ENCODE measurements around the gene TRIM40.

The TRIM40 gene

DNA sequence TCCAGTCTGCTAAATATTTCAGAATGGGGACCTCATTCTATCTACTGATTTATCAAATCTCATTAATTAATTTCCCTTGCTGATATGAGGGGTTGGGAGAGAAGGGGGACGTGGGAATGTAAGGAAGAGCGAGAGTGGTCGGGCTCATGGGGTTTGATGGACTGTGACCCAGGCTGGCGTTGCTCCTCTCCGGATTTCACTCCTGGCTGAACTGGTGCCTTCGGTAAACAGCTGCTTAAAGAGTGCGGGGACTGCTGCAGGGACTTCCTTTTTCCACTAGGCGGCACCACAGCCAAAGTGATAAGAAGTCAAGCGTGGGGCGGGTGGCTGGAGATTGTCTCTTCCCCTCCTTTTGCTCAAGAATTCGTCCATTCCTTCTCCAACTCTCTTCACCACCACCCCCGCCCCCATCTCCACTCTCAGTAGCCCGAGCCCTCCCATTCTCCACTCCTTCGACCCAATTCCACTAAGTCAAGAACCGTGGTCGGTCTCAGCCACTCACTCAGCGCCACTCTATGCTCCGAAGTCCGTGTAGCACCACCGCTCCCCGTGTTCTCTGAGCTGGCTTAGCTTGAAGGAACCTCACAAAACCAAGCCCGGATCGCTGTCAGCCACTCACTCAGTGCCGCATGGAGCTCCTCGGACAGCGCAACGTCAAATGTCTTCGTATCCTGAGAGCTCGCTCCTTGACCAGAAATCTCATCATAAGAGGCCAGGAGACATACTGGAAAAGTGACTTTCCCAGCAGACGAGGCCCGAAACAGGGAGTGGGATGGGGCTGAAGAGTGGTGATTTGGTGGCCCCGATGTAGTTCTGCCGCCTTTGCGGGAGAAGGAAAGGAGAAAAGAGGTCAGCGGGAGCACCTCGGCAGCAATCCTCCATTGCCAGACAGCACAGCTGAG lies 32.7 kb upstream of the TRIM40 start:
- in situ Hi-C loops (cut with HindIII; ENCODE audit: low sequenced_read_pairs): no loop called here
- H3K4me3 ChIP-seq (ENCODE audit: low read depth, low read length): peak overlapping the region; percentile 37
- DNase-seq (ENCODE audit: low read depth): peak; percentile 63
- TF ChIP-seq, protein P1, sequence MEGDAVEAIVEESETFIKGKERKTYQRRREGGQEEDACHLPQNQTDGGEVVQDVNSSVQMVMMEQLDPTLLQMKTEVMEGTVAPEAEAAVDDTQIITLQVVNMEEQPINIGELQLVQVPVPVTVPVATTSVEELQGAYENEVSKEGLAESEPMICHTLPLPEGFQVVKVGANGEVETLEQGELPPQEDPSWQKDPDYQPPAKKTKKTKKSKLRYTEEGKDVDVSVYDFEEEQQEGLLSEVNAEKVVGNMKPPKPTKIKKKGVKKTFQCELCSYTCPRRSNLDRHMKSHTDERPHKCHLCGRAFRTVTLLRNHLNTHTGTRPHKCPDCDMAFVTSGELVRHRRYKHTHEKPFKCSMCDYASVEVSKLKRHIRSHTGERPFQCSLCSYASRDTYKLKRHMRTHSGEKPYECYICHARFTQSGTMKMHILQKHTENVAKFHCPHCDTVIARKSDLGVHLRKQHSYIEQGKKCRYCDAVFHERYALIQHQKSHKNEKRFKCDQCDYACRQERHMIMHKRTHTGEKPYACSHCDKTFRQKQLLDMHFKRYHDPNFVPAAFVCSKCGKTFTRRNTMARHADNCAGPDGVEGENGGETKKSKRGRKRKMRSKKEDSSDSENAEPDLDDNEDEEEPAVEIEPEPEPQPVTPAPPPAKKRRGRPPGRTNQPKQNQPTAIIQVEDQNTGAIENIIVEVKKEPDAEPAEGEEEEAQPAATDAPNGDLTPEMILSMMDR (IDR thresholded peaks at IDR 0.05; ENCODE audit: low read depth, low read length, missing control alignments): peak; percentile 90

DNA sequence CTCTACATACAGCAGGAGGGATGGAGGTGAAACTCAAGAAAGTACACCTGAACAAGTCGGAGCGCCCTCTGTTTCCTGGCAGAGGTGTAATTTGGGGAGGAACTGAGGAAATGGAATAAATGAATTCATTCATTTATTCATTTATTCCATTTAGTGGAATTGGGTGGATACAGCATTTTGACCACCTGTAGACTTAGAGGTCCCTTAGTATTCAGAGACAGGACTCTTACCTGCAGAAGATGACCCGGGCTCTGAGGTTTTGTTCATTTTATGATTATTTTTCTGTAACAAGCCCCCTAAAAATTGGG lies 32.1 kb upstream of the TRIM40 start:
- in situ Hi-C loops (cut with HindIII; ENCODE audit: low sequenced_read_pairs): no loop called here
- TF ChIP-seq, protein P1 (IDR thresholded peaks at IDR 0.05; ENCODE audit: low read depth, low read length, missing control alignments): no peak
- no peak for DNase-seq (ENCODE audit: low read depth)
- no peak overlapping the region for H3K4me3 ChIP-seq (ENCODE audit: low read depth, low read length)

DNA sequence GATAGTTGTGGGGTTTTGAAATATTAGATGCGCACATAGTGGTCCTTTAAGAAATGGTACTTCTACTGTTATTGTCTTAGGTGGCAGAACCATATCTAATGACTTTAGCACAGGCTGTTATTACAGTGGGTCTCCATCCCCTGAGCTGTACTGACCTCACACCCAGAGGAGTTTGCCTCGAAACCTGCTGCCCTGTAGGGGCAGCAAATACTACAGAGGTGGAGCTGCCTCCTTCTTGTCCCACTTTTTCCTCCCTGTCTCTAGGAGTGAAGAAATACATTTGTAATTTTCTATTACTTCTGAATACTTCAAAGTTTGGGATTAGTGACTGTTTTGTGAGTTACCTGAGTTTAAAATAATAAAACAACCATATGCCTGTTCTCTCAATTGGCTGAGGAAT lies 31.3 kb upstream of the TRIM40 start:
- no peak overlapping the region for H3K4me3 ChIP-seq (ENCODE audit: low read depth, low read length)
- no peak for DNase-seq (ENCODE audit: low read depth)
- in situ Hi-C loops (cut with HindIII; ENCODE audit: low sequenced_read_pairs): no loop called here
- TF ChIP-seq, protein P1 (IDR thresholded peaks at IDR 0.05; ENCODE audit: low read depth, low read length, missing control alignments): peak; percentile 4

DNA sequence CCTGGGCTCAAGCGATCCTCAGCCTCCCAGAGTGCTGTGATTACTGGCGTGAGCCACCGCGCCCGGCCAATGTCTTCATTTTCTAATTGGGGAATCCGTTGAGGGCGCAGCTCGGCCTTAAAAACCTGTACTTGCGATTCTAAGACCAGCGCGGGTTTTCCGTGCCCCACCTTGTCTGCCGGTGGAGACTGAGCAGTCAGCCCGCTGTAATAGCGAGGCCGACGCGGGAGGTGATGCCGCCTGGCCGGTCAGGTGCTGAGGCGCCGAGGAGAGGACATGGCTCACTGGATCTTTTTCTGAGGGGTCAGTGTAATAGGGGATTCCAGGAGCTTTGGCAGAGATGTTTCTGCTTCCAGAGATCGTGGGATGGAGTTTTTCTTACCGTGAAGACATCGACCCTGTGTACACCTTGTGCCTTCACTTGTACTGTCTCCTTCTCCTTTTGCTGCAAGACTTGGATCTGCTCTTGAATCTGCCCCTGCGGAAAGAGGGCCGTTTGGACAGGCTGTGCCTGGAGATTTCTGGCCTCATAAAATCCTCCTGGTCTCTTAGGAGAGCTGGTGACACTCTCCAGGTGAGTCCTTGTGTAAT lies 24.6 kb upstream of the TRIM40 start:
- in situ Hi-C loops (cut with HindIII; ENCODE audit: low sequenced_read_pairs): no loop called here
- no peak for DNase-seq (ENCODE audit: low read depth)
- H3K4me3 ChIP-seq (ENCODE audit: low read depth, low read length): no peak overlapping the region
- TF ChIP-seq, protein P1 (IDR thresholded peaks at IDR 0.05; ENCODE audit: low read depth, low read length, missing control alignments): no peak

DNA sequence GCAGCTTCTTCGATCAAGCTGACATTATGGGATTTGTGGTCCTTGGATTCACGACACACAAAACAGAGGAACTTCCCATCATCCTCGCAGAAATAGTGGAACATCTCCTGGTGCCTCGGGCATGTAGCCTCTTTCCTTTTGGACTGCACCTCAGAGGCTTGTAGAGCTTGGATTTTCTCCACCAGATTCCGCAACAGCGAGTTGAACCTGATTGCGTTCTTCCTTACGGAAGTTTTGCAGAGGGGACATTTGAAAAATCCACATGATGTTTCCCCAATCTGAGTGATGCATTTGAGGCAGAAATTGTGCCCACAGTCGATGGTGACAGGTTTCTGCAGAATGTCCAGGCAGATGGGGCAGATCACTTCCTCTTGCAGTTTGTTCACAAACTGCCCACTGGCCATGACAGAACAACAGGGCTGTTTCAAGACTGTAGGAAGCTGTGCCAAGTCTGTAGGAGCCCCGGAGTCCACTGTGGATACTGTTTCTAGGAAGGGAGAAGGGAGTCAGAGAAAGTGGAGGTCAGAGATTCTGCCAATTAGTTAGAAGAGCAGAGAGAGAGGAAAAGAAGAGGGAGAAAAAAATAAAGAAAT lies 23.4 kb upstream of the TRIM40 start:
- in situ Hi-C loops (cut with HindIII; ENCODE audit: low sequenced_read_pairs): no loop called here
- H3K4me3 ChIP-seq (ENCODE audit: low read depth, low read length): no peak overlapping the region
- no peak for DNase-seq (ENCODE audit: low read depth)
- TF ChIP-seq, protein P1 (IDR thresholded peaks at IDR 0.05; ENCODE audit: low read depth, low read length, missing control alignments): no peak

DNA sequence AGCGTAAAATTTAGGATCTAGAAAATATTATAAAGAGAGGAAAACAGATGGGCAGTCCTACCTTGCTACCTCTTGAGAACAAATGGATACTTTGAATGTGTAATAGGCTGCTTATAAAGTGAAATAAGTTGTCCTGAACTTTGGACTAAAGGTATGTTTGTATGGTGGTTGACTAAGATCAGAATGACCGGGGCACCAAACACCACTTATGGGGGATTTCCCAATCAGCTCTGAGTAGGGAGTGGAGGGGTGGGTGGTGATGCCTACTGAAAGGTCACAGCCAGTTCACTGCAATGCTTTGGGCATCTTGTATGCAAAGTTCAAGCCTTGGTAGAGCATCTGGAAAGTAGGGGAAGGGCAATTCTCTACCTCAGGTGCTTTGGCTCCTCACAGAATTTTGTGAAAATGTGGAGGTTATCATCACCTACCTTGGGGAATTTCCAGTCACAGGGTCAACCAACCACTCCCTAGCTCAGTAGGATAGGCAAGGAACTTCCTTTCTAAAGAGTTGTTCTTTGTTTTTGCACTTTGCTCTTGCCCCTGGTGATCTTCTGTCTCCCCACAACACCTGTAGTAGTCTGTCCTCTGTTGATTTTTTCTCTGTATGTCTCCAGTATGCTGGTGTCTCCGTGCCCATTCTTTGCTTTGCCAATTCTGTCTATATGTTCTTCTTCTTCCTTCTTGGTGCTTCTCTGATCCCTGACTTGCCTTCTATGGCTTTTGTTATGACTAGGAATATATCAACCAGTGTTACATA lies 22.8 kb upstream of the TRIM40 start, which contains the start of gene TRIM31:
TSS of gene TRIM31 (minus strand) at position 88 of the 757 bp plus-strand sequence. CDS start 285 bp downstream, outside the sequence.
- in situ Hi-C loops (cut with HindIII; ENCODE audit: low sequenced_read_pairs): no loop called here
- H3K4me3 ChIP-seq (ENCODE audit: low read depth, low read length): no peak within 1 kb of the TSS
- no peak for DNase-seq (ENCODE audit: low read depth)
- TF ChIP-seq, protein P1 (IDR thresholded peaks at IDR 0.05; ENCODE audit: low read depth, low read length, missing control alignments): no peak
